NB4 (cell line): Measurements from ENCODE around the gene METRN.

Experiments used
- DNase-seq: peaks from one replicate; pipeline ENCODE4 v3.0.0; 2010; ENCODE audit warnings: low read depth
- H3K4me3 ChIP-seq: one replicate; pipeline ENCODE4 v1.5.1; 2011; ENCODE audit warnings: mild to moderate bottlenecking, low read depth, low read length, moderate library complexity
- MYC ChIP-seq: IDR thresholded peaks from 2 replicates; pipeline ENCODE4 v1.6.1; 2011; ENCODE audit warnings: low read depth, low read length
- POLR2A ChIP-seq: IDR thresholded peaks from 2 replicates; pipeline ENCODE4 v1.6.1; 2011; ENCODE audit warnings: mild to moderate bottlenecking; ENCODE audit not compliant: insufficient read length; ENCODE audit errors: extremely low read depth
- TF ChIP-seq, protein P1 (sequence below): IDR thresholded peaks from one replicate; pipeline ENCODE4 v1.5.1; 2012; ENCODE audit warnings: low read depth, low read length
- TF ChIP-seq, protein P2 (sequence below): IDR thresholded peaks from 2 replicates; pipeline ENCODE4 v1.6.1; 2011; ENCODE audit warnings: low read depth, low read length

METRN gene

DNA sequence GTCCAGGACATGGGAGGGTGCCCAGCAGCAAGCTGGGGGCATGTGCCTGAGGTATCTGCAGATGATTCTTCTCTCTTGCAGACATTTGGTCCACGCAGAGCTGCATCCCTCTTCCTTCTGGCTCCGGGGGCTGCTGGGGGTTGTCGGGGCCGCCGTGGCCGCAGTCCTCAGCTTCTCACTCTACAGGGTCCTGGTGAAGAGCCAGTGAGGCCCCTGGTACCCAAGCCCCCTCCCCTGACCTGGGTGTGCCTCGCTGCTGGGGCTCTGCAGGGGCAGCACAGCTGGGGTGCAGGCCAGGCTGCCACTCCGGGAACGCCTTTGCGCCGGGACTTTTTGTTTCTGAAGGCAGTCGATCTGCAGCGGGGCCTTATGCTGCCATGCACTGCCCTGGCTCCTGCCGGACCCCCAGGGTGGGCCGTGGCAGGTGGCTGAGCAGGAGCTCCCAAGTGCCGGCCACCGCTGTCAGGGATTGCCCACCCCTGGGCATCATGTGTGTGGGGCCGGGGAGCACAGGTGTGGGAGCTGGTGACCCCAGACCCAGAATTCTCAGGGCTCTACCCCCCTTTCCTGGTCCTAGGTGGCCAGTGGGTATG is 41.4 kb upstream of the METRN start:
- DNase-seq, result no peak
- TF ChIP-seq, protein P1, sequence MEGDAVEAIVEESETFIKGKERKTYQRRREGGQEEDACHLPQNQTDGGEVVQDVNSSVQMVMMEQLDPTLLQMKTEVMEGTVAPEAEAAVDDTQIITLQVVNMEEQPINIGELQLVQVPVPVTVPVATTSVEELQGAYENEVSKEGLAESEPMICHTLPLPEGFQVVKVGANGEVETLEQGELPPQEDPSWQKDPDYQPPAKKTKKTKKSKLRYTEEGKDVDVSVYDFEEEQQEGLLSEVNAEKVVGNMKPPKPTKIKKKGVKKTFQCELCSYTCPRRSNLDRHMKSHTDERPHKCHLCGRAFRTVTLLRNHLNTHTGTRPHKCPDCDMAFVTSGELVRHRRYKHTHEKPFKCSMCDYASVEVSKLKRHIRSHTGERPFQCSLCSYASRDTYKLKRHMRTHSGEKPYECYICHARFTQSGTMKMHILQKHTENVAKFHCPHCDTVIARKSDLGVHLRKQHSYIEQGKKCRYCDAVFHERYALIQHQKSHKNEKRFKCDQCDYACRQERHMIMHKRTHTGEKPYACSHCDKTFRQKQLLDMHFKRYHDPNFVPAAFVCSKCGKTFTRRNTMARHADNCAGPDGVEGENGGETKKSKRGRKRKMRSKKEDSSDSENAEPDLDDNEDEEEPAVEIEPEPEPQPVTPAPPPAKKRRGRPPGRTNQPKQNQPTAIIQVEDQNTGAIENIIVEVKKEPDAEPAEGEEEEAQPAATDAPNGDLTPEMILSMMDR, result no peak
- no peak for TF ChIP-seq POLR2A
- TF ChIP-seq MYC, result no peak
- TF ChIP-seq, protein P2, sequence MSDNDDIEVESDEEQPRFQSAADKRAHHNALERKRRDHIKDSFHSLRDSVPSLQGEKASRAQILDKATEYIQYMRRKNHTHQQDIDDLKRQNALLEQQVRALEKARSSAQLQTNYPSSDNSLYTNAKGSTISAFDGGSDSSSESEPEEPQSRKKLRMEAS, result no peak
- H3K4me3 ChIP-seq, result no peak overlapping the region

DNA sequence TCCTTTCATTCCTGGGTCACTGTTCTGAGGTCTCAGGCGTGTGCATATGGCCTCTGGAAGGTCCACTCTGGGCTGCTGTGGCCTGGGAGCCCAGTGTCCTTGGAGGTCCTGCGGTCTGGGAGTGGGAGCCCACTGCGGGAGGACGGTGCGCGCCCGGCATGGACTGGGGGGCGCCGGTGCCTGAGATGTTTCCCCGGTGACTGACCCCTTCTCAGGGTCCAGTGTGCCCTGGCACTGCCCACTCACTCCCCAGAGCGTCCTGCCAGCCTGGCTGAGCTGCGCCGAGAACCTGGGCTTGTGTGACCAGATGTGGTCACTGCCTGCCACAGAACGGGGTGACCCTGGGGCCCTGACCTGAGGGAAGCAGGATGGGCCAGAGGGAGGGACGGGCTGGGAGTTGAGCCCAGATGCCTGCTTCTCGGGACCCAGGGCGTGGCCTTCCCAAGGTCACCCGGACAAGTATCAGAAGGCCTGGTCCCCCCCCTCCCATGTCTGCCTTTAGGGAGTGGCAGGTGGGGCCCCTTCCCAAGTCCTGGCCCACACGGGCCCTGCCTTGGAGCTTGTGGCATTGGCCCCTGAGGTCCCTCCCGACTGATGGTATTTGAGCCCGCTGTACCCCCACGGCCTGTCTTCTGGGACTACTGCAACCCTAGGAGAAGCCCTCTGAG is 40.6 kb upstream of the METRN start:
- DNase-seq, result no peak
- TF ChIP-seq, protein P2, result no peak
- no peak for TF ChIP-seq POLR2A
- no peak for TF ChIP-seq MYC
- TF ChIP-seq, protein P1, result no peak
- H3K4me3 ChIP-seq, result no peak overlapping the region

DNA sequence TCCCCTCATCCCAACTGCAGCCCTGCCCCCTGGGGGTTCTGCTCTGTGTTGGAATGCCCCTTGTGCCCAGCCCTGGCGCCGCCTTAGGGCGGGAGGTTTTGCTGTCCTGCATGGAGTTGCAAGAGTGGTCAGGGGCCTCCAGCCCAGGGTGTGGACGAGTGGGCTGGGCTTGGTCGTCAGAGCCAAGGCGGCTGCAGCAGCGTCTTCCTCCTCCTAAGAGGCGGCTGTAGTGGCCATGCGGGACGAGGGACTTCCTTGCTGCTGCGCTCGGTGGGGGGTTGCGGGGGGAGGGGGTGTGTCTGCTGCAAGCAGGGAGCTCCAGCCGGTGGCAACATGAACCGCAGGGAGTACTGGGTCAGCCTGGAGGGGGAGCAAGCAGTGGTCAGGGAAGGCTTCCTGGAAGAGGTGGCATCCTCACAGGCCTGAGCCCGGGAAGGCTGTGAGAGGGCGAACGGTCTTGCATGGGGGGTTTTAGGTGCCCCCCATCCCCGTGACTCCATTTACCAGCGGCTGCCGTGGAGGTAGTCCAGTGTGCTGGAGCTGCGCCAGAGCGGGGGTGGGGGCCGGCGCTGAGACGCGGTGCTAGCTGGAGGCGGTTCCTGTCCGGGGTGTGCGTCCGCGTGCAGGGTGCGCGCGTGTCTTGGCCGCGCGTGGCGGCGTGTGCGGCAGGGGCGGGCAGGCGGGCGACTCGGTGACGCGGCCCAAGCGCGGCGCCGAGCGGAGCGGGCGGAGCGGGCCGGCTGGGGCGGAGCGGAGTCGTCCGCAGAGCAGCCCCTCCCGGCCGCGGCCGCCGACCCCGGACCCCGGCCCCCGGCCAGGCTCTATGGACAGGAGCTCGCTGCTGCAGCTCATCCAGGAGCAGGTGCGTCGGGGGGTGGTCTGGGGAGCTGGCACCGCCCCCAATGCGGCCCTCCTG is 39.7 kb upstream of the METRN start, which contains the start of gene RHBDL1:
Gene RHBDL1 (plus strand): TSS at position 704 of the 916 bp plus-strand sequence. CDS start 120 bp downstream, at position 824.
- DNase-seq, result peak; percentile 49
- no peak within 1 kb of the TSS for H3K4me3 ChIP-seq

DNA sequence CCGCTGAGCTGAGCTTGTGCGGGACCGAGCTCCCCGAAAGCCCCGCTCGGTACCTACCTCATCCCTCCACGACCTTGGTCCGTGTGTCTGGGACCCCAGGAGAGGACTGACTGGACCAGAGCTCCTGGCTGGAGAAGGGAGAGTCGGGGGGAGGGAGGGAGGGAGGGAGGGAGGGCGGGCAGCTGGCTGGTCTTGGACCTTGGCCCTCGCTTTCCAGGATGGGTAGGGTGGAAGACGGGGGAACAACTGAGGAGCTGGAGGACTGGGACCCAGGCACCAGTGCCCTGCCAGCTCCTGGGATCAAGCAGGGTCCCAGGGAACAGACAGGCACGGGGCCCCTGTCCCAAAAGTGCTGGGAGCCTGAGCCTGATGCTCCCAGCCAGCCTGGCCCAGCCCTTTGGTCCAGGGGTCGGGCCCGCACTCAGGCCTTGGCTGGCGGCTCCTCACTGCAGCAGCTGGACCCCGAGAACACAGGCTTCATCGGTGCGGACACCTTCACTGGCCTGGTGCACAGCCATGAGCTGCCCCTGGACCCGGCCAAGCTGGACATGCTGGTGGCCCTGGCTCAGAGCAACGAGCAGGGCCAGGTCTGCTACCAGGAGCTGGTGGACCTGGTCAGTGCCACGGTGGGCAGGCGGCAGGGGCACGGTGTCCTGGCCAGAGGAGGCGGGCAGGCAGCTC is 38.9 kb upstream of the METRN start:
- no peak for DNase-seq
- no peak overlapping the region for H3K4me3 ChIP-seq
- TF ChIP-seq POLR2A, result no peak
- TF ChIP-seq, protein P1, result no peak

More for the DNA sequence above, 39.7 kb upstream of the METRN start, which contains the start of gene RHBDL1:
- TF ChIP-seq, protein P2, result no peak
- TF ChIP-seq MYC, result no peak

GRCh38 chr16:676565-676902 is 38.4 kb upstream of the METRN start:
- no peak for DNase-seq
- TF ChIP-seq, protein P1, result no peak
- TF ChIP-seq POLR2A (no peak), MYC (no peak)
- TF ChIP-seq, protein P2, result no peak
- H3K4me3 ChIP-seq, result no peak overlapping the region

GRCh38 chr16:676913-677312 is 38.0 kb upstream of the METRN start:
- DNase-seq, result no peak

More at GRCh38 chr16:676913-677312, 38.0 kb upstream of the METRN start:
- TF ChIP-seq MYC (no peak), POLR2A (no peak)
- TF ChIP-seq, protein P2, result no peak
- TF ChIP-seq, protein P1, result no peak
- H3K4me3 ChIP-seq, result no peak overlapping the region
